RWPE1 (cell line): Measurements from ENCODE around the gene NOVA1.

ENCODE experiments used
- CTCF ChIA-PET: fragments of 350-600 bp; sonication (Branson Sonifier 250); formaldehyde crosslinking; extraction: SDS; loops from one replicate; lab custom pipeline; 2021; lab: Yijun Ruan, JAX
- POLR2A ChIA-PET: fragments of 400-600 bp; formaldehyde crosslinking; extraction: SDS; loops from one replicate; lab custom pipeline; 2020; ENCODE audit warnings: antibody characterized with exemption; ENCODE audit not compliant: low non-redundant PET; lab: Yijun Ruan, JAX
- DNase-seq: peaks from one replicate; pipeline ENCODE4 v3.0.0; 2012; ENCODE audit warnings: low spot score
- H3K27ac ChIP-seq: fragments of 450-650 bp; 2 replicates; pipeline ENCODE4 v1.5.1; 2017
- CTCF ChIP-seq: fragments of 450-650 bp; conservative IDR thresholded peaks from 2 replicates; pipeline ENCODE4 v1.5.1; 2017; ENCODE audit warnings: low read depth, mild to moderate bottlenecking

The NOVA1 gene

DNA sequence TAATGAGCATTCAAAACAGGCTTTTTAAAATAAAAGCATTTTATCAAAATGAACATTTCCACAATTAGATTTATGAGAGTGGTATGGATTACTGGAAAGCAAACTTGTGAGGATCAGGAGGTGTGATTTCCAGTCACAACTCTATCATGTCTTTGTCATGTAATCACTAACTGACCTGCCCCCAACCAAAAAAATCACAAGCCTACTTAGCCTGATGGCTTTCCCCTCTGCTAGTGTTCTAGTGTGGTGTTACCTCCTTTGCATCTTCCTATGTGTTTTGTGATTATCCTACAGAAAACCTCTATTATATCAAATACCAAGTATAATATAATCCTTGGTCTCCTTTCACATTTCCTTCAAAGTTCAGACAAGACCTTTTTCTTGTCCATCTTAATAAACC, 168.6 kb downstream of the NOVA1 start:
- ChIA-PET CTCF (no interaction called here), POLR2A (no interaction called here)
- no peak for TF ChIP-seq CTCF
- no peak for DNase-seq
- no peak overlapping the region for H3K27ac ChIP-seq

- ChIA-PET CTCF (no interaction called here), POLR2A (no interaction called here)
- no peak for TF ChIP-seq CTCF
- H3K27ac ChIP-seq, result no peak overlapping the region
- no peak for DNase-seq
Measured at GRCh38 chr14:26427097-26427496, 170.7 kb downstream of the NOVA1 start.

GRCh38 chr14:26424537-26424936, 173.3 kb downstream of the NOVA1 start:
- TF ChIP-seq CTCF, result no peak
- ChIA-PET CTCF (no interaction called here), POLR2A (no interaction called here)
- H3K27ac ChIP-seq, result no peak overlapping the region
- DNase-seq, result no peak

DNA sequence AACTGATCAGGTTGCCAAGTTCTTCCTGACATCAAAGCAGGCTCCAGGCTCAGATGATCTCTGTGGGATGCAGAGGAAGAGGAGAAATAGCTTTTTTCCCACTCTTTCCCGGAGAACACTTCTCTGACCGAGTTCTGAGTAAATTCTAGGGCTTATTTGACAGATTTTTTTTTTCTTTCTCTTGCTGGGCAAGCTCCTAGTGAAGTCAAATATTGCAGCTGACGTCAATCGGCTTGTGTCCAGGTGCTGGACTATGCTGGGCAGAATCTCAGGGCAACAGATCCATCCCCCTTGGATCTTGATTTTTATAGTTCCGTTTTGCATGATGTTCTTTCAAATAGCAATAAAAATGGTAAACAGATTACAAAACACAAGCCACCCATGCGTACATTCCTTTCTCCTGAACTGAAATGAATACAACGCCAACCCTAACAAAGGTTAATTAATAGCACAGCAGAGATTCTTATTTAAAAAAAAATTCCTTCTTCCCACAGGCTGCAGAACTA, 182.2 kb downstream of the NOVA1 start:
- no peak for DNase-seq
- ChIA-PET POLR2A (no interaction called here), CTCF (no interaction called here)
- H3K27ac ChIP-seq, result no peak overlapping the region
- no peak for TF ChIP-seq CTCF

DNA sequence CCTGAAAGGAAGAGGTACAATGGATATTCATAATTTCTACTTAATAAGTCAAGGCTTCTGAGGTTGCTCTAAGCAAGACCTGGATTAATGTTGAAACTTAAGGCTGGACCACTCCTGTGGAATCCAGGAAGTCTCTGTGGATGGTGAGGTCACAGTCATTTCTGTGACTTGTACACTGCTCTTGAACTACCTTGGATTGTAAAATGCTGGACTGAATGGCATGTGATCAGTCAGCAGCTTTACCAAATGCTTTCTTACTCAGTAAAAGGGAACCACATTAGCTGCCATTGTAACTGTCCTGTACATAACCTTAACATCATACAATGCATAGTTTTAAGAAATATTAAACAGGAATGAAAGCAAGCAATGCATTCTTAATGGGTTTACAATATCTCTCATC, 182.9 kb downstream of the NOVA1 start:
- no peak for TF ChIP-seq CTCF
- CTCF ChIA-PET, result no interaction called here
- no peak overlapping the region for H3K27ac ChIP-seq
- no peak for DNase-seq
- POLR2A ChIA-PET, result no interaction called here

- H3K27ac ChIP-seq, result no peak overlapping the region
- TF ChIP-seq CTCF, result no peak
- CTCF ChIA-PET, result no interaction called here
- POLR2A ChIA-PET, result no interaction called here
- DNase-seq, result no peak
Measured at GRCh38 chr14:26414103-26414502, 183.7 kb downstream of the NOVA1 start.

DNA sequence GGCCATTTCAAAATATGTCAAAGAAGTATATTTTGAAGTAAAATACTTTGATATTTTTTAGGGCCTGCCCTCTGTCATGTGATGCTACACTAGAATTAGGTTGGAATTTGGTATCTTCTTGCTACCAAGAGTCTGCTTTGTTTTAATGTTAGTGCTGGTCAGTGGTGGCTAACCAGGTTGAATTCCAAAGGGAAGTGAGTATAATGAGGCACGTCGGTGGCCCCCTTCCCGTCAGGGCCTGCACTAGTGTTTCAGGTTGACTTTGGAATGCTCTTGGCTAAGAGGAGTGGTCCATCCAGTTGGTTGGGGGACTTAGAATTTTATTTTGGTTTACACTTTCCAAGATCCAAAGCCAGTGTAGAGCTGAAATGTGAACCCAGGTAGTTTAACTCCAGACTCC, 185.4 kb downstream of the NOVA1 start:
- TF ChIP-seq CTCF, result no peak
- no peak overlapping the region for H3K27ac ChIP-seq
- POLR2A ChIA-PET, result no interaction called here

More for the DNA sequence above, 185.4 kb downstream of the NOVA1 start:
- DNase-seq, result no peak
- CTCF ChIA-PET, result no interaction called here
